Prostate gland (tissue), 2 donors: ENCODE data around the gene CACNA1D.

ENCODE experiments used
- CTCF ChIP-seq, 4 experiments: fragments of 200-600 bp in 2 of 4; fragments of 450-650 bp in 2 of 4; sonication (generic) in 2 of 4; IDR thresholded peaks; 1 replicate in 3 of 4; 2 replicates in 1 of 4; pipeline ENCODE4 v1.5.1; 2016 to 2019; ENCODE audit warnings: antibody characterized with exemption in 4 of 4, mild to moderate bottlenecking in 2 of 4, moderate library complexity in 2 of 4
- POLR2AphosphoS5 ChIP-seq: sonication (generic); formaldehyde crosslinking; IDR thresholded peaks from one replicate; pipeline ENCODE4 v1.6.1; 2017; ENCODE audit warnings: antibody characterized with exemption

GRCh38 chr3:53712817-53713388 is 218.5 kb downstream of the CACNA1D start:
- no peak for TF ChIP-seq POLR2AphosphoS5
- no peak for TF ChIP-seq CTCF (IDR thresholded peaks at IDR 0.05)
